ENCODE measurements around the gene TMEM150B.

TMEM150B gene

DNA sequence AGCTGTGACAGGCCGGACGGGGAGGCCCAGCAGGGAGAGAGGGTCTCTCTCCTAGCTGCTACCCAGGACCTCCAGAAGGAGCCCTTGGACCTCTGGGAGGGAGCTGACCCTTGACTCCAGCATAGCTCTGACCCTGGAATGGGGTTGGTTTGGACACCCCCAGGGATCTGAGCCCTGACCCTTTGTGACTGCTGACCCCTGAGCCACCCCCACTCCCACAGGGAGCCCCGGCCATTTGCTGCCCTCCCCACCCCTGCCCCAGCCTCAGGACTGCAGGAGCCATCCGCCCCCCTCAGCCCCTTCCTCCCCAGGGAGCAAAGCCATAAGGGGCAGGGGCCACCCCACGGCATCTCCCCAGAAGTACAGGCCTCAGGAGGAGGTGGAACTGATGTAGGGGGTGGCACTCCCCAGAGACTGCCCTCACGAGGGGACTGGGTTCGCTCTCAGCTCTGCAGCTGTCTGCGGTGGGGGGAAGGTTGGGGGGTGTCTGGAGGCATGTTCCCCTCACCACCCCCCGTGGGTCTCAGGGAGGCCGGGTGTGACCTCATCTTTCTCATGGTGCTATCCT lies 22.4 kb upstream of the TMEM150B start:
- TF ChIP-seq, protein P1, sequence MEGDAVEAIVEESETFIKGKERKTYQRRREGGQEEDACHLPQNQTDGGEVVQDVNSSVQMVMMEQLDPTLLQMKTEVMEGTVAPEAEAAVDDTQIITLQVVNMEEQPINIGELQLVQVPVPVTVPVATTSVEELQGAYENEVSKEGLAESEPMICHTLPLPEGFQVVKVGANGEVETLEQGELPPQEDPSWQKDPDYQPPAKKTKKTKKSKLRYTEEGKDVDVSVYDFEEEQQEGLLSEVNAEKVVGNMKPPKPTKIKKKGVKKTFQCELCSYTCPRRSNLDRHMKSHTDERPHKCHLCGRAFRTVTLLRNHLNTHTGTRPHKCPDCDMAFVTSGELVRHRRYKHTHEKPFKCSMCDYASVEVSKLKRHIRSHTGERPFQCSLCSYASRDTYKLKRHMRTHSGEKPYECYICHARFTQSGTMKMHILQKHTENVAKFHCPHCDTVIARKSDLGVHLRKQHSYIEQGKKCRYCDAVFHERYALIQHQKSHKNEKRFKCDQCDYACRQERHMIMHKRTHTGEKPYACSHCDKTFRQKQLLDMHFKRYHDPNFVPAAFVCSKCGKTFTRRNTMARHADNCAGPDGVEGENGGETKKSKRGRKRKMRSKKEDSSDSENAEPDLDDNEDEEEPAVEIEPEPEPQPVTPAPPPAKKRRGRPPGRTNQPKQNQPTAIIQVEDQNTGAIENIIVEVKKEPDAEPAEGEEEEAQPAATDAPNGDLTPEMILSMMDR (conservative IDR thresholded peaks at IDR 0.05; ENCODE audit: low read depth, low read length), result no peak
- DNase-seq (ENCODE audit: low read depth), result no peak
- H3K4me3 ChIP-seq (ENCODE audit: low read length), result no peak overlapping the region

DNA sequence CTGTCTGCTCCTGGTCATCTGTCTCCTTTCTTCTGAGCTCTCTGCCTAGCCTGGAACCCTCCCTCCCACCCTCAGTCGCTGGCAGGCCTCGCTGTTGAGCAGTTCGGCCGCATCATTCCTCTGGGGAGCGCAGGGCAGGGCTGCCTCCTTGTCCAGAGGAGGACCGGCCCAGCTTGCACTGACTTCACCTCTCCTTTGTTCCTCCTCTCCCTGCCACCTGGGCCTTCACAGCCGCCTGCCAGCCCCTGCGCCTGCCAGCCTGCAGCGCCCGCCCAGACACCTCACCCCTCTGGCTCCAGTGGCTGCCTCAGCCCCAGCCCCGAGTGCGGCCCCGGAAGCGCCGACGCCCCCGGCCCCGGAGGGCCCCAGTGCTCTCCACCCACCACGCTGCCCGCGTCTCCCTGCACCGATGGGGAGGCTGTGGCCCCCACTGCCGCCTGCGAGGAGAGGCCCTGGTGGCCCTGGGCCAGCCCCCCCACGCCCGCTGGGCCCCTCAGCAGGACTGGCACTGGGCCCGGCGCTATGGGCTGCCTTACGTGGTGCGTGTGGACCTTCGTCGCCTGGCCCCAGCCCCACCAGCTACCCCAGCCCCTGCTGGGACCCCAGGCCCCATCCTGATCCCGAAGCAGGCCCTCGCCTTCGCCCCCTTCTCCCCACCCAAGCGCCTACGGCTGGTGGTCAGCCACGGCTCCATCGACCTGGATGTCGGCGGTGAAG lies 21.7 kb upstream of the TMEM150B start:
- TF ChIP-seq, protein P1 (conservative IDR thresholded peaks at IDR 0.05; ENCODE audit: low read depth, low read length), result no peak
- DNase-seq (ENCODE audit: low read depth), result no peak
- no peak overlapping the region for H3K4me3 ChIP-seq (ENCODE audit: low read length)

DNA sequence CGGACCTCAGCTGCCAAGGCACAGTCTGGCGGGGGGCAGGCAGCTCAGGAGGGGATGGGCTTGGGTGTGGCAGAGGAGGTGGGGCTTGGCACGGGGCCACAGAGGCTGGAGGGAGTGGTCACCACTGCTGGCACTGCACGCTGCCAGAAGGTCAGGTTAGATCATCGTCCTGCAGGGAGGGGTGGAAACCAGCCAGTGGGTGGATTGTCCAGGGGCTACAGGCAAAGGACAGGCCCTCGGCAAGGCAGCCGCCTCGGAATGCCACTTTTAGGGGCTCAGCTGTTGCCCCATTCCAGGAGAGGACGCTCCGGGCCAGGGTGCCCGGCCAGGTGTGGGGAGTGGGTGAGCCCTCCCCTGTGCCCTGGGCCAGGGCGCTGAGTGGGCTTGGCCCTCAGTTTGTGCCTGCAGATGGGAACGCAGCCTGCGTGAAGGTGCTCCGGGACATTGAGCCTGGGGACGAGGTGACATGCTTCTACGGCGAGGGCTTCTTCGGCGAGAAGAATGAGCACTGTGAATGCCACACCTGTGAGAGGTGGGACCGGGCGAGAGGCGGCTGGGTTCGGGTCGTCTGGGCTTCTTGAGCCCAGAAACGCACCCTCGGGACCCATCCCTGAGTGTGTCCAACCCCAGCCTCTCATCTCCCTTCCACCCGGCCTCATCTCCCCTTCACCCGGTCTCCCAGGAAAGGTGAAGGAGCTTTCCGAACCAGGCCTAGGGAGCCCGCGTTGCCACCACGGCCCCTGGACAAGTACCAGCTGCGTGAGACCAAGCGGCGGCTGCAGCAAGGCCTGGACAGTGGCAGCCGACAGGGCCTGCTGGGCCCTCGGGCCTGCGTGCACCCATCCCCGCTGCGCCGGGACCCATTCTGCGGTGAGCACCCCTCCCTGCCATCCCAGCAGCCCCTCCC lies 20.9 kb upstream of the TMEM150B start:
- no peak overlapping the region for H3K4me3 ChIP-seq (ENCODE audit: low read length)
- no peak for DNase-seq (ENCODE audit: low read depth)
- TF ChIP-seq, protein P1 (conservative IDR thresholded peaks at IDR 0.05; ENCODE audit: low read depth, low read length), result no peak

DNA sequence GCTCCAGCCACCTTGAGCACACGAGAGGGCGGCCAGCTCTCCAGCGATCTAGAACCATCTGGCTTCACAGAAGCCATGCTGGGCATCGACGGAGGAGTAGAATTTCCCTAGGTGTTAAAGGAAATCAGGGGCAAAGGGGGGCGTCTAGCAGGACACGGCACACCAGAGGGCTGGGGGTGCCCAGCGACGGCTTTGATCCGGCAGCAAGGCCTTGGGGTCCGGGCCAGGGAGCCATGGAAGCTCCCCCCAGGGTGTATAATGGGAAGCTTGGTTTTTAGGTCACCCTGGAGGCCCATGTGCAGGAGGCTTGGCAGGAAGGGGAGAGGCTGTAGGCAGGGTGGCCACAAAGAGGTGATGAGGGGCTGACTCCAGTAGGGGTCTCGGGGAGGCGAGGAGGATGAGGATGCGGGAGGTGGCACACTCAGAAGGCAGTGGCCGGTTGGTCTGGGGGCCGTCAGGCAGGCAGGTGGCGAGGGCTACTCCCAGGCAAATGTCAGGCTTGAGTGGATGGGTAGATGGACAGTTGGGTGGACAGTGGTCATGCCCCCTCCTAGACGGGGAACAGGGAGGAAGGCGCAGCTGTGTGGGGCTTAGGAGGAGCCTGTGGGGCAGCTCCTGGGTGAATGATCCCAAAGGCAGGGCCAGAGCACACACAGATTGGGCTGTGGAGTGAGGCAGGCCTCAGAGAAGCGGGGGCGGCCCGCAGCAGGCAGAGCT lies 20.1 kb upstream of the TMEM150B start:
- no peak overlapping the region for H3K4me3 ChIP-seq (ENCODE audit: low read length)
- no peak for DNase-seq (ENCODE audit: low read depth)
- TF ChIP-seq, protein P1 (conservative IDR thresholded peaks at IDR 0.05; ENCODE audit: low read depth, low read length), result no peak

DNA sequence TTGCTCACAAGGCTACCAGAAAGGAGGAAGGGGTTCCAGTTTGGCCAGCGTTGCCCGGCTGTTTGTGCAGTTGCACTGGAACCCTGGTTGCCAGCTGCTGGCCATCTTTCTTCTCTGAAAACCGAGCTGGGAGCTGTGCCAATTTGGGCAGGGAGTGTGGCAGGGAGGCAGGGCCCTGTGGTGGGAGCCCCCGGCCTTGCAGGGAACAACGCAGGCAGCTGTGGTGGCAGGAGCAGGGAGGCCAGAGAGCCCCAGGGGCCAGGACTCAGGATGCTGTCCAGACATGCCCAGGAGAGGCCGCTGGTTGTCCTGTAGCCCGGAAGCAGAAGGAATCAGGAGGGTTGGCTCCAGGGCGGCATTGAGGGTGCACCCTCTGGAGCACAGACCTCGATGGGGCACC lies 19.3 kb upstream of the TMEM150B start:
- no peak for DNase-seq (ENCODE audit: low read depth)
- H3K4me3 ChIP-seq (ENCODE audit: low read length), result no peak overlapping the region
- TF ChIP-seq, protein P1 (conservative IDR thresholded peaks at IDR 0.05; ENCODE audit: low read depth, low read length), result no peak

DNA sequence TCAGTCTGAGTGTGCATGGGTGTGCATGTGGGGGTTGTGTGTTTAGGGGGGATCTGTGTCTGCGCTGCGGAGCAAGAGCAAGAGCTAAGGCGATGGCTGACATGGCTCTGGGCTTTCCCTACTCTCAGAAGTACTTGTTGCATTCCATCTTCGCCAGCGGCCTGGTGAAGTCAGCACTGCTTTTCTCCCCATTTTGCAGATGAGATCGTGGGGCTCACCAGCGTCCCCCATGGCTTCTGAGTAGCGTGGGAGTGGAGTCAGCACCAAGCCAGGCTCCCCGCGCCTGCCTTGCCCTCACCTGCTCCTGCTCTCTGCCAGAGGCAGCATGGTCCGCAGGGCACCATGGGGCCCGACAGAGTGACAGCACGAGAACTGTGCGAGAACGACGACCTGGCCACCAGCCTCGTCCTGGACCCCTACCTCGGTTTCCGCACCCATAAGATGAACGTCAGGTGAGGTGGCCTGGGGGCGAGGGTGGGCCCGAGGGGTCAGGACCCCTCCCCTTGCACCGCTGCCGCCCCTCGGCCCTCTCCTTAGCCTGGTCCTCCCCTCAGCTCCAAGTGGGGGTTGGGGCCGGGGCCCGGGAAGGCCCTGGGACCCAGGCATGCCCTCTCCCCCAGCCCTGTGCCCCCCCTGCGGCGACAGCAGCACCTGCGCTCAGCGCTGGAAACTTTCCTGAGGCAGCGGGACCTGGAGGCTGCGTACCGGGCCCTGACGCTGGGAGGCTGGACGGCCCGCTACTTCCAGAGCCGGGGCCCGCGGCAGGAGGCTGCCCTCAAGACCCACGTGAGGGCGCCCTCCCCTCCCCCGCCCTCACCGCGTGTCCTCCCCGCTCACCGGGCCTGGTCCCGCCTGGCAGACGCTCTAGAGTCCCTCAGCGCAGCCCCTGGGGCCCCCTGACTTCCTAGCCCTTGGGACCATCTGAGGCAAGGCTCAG lies 16.7 kb upstream of the TMEM150B start:
- DNase-seq (ENCODE audit: low read depth), result no peak
- peak overlapping the region; percentile 23 for H3K4me3 ChIP-seq (ENCODE audit: low read length)
- TF ChIP-seq, protein P1 (conservative IDR thresholded peaks at IDR 0.05; ENCODE audit: low read depth, low read length), result no peak
